HepG2 (cell line): Measurements from ENCODE around the gene RAN.

Experiments used
- ATF7-NPFF ChIP-seq: sonication (generic); formaldehyde crosslinking; IDR thresholded peaks from 2 replicates; pipeline ENCODE4 v1.8.1; 2023; ENCODE audit warnings: mild to moderate bottlenecking, low read depth, missing genetic modification reagents, moderate library complexity
- CEBPB ChIP-seq: IDR thresholded peaks from 2 replicates; pipeline ENCODE4 v1.6.1; 2011; ENCODE audit warnings: low read depth, low read length, improper control_type of control experiment, borderline replicate concordance
- CREB1 ChIP-seq, 2 experiments: fragments of 450-650 bp in 1 of 2; IDR thresholded peaks; 2 replicates each; pipeline ENCODE4 v1.6.1; 2016 to 2017; ENCODE audit warnings: control low read depth in 1 of 2, mild to moderate bottlenecking in 1 of 2, missing compliant biosample characterization in 1 of 2, missing genetic modification characterization in 1 of 2
- RAD21 ChIP-seq: fragments of 450-650 bp; formaldehyde crosslinking; IDR thresholded peaks from 2 replicates; pipeline ENCODE4 v1.5.0; 2020; ENCODE audit warnings: mild to moderate bottlenecking
- SAFB2 ChIP-seq: sonication (generic); formaldehyde crosslinking; IDR thresholded peaks from 2 replicates; pipeline ENCODE4 v1.5.1; 2020; ENCODE audit warnings: missing genetic modification reagents, low read depth, mild to moderate bottlenecking, borderline replicate concordance
- TF ChIP-seq, protein P1 (sequence below): sonication (generic); formaldehyde crosslinking; IDR thresholded peaks from 2 replicates; pipeline ENCODE4 v1.5.0; 2020; ENCODE audit warnings: missing genetic modification reagents
- TF ChIP-seq, protein P2 (sequence below): sonication (generic); formaldehyde crosslinking; IDR thresholded peaks from 2 replicates; pipeline ENCODE4 v1.8.0; 2023; ENCODE audit warnings: mild to moderate bottlenecking, missing genetic modification reagents
- TF ChIP-seq, protein P3 (sequence below): sonication (generic); formaldehyde crosslinking; conservative IDR thresholded peaks from 2 replicates; pipeline ENCODE4 v1.4.0; 2020; ENCODE audit warnings: missing genetic modification reagents
- TF ChIP-seq, protein P4 (sequence below): sonication (generic); formaldehyde crosslinking; IDR thresholded peaks from 2 replicates; pipeline ENCODE4 v1.5.0; 2020; ENCODE audit warnings: mild to moderate bottlenecking, missing genetic modification reagents, moderate library complexity

DNA sequence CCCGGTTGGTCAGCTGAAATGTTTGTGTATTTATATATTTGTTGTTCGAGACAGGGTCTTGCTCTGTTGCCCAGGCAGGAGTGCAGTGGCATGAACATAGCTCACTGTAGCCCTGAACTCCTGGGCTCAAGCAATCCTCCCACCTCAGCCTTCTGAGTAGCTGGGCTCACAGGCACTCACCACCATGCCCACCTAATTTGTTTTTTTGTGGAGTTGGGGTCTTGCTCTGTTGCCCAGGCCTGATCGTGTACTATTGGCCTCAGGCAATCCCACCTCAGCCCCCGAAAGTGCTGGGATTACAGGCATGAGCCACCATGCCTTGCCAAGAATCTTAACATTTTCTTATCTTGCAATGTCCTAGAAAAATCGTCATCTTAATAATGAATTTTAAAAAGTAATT is 3.3 kb downstream of the RAN start:
- TF ChIP-seq, protein P1, sequence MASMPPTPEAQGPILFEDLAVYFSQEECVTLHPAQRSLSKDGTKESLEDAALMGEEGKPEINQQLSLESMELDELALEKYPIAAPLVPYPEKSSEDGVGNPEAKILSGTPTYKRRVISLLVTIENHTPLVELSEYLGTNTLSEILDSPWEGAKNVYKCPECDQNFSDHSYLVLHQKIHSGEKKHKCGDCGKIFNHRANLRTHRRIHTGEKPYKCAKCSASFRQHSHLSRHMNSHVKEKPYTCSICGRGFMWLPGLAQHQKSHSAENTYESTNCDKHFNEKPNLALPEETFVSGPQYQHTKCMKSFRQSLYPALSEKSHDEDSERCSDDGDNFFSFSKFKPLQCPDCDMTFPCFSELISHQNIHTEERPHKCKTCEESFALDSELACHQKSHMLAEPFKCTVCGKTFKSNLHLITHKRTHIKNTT (CRISPR knock-in tag): no peak
- TF ChIP-seq, protein P2, sequence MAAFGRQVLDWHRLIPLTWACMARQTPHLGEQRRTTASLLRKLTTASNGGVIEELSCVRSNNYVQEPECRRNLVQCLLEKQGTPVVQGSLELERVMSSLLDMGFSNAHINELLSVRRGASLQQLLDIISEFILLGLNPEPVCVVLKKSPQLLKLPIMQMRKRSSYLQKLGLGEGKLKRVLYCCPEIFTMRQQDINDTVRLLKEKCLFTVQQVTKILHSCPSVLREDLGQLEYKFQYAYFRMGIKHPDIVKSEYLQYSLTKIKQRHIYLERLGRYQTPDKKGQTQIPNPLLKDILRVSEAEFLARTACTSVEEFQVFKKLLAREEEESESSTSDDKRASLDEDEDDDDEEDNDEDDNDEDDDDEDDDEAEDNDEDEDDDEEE: no peak
- TF ChIP-seq ATF7-NPFF (CRISPR knock-in tag): no peak
- TF ChIP-seq, protein P3, sequence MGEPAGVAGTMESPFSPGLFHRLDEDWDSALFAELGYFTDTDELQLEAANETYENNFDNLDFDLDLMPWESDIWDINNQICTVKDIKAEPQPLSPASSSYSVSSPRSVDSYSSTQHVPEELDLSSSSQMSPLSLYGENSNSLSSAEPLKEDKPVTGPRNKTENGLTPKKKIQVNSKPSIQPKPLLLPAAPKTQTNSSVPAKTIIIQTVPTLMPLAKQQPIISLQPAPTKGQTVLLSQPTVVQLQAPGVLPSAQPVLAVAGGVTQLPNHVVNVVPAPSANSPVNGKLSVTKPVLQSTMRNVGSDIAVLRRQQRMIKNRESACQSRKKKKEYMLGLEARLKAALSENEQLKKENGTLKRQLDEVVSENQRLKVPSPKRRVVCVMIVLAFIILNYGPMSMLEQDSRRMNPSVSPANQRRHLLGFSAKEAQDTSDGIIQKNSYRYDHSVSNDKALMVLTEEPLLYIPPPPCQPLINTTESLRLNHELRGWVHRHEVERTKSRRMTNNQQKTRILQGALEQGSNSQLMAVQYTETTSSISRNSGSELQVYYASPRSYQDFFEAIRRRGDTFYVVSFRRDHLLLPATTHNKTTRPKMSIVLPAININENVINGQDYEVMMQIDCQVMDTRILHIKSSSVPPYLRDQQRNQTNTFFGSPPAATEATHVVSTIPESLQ (CRISPR knock-in tag): no peak
- TF ChIP-seq, protein P4, sequence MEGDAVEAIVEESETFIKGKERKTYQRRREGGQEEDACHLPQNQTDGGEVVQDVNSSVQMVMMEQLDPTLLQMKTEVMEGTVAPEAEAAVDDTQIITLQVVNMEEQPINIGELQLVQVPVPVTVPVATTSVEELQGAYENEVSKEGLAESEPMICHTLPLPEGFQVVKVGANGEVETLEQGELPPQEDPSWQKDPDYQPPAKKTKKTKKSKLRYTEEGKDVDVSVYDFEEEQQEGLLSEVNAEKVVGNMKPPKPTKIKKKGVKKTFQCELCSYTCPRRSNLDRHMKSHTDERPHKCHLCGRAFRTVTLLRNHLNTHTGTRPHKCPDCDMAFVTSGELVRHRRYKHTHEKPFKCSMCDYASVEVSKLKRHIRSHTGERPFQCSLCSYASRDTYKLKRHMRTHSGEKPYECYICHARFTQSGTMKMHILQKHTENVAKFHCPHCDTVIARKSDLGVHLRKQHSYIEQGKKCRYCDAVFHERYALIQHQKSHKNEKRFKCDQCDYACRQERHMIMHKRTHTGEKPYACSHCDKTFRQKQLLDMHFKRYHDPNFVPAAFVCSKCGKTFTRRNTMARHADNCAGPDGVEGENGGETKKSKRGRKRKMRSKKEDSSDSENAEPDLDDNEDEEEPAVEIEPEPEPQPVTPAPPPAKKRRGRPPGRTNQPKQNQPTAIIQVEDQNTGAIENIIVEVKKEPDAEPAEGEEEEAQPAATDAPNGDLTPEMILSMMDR (CRISPR knock-in tag): no peak
- no peak for TF ChIP-seq RAD21 (CRISPR knock-in tag)
- TF ChIP-seq CREB1 (IDR thresholded peaks at IDR 0.05): no peak
- no peak for TF ChIP-seq CREB1 (CRISPR knock-in tag; IDR thresholded peaks at IDR 0.05)
- no peak for TF ChIP-seq SAFB2
- TF ChIP-seq CEBPB: no peak
